Activated T-helper 1 cell treated with Interleukin-2 at 50 U/mL for 16 hours (primary cell): ENCODE data around the gene ANKRD45.
"Not testable (repeated sequence)": the region's sequence is repeated elsewhere in the genome, so short reads cannot be mapped to it uniquely, and the experiment has no call there.

Experiments used
- DNase-seq: peaks from one replicate; pipeline ENCODE4 v3.0.0-alpha.2; 2020; ENCODE audit warnings: low read depth

ANKRD45 gene

DNA sequence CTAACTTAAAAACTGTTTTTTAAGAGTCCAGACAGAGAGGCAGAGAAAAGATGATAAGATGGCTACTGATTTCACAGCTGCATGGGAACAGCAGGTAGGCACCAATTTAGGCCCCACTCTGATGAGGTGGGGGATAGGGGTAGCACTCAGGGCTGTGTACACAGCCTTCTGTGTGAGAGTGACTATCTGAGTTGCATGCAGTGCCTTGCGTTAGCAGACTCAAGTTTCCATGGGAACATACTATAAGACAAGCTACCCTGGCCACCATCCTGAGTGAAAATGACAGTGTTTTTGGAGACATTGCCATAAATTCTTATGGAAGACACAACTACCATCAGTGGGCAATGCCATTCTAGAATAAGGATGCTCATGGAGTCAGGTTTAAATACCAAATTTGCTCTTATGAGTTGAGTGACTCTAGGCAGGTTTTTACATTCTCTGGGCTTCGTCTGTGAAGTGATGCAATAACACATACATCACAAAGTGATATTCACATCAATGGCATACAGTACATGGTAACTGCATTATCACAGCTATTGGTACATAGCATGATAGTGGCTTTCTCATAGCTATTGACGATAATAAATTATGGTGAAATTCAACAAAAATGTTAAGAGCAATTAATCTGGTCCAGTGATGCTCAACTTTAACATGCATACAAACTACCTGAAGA, 97.3 kb downstream of the ANKRD45 start:
- no peak for DNase-seq

GRCh38 chr1:173570370-173571007, 99.2 kb downstream of the ANKRD45 start:
- no peak for DNase-seq

DNA sequence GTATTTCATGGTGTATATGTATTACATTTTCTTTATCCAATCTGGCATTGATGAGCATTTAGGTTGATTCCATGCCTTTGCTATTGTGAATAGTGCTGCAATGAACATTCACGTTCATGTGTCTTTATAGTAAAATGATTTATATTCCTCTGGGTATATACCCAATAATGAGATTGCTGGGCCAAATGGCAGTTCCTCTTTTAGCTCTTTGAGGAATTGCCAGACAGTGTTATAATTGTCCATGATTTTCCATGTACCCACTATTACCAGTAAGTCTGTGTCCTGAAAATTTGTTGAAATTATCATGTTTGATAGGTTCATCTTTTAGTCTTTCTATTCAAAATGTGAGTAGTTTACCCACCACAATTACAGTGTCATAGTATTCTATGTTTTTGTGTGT, 101.2 kb downstream of the ANKRD45 start:
- no peak for DNase-seq

GRCh38 chr1:173563846-173564245, 105.8 kb downstream of the ANKRD45 start:
- DNase-seq = not testable (repeated sequence)

DNA sequence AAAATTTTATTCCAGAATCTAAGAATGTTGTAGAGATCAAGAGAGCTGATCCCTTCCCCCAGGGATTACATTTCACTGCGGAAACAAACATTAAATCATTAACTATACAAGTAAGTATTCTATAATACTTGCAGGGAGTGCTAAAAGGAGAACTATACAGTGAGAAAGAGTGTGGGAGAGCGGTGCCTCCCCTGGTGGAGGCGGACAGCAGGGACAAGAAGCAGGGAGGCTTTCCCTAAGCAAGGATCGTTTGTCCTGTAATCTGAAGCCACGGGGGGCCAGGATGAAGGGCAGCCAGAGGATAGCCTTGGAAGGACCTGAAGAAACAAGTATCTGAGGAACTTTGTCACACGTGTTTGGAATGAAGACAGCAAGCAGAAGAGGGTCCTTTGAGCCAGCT, 106.8 kb downstream of the ANKRD45 start:
- DNase-seq = no peak

GRCh38 chr1:173561263-173561662, 108.4 kb downstream of the ANKRD45 start:
- DNase-seq = no peak

DNA sequence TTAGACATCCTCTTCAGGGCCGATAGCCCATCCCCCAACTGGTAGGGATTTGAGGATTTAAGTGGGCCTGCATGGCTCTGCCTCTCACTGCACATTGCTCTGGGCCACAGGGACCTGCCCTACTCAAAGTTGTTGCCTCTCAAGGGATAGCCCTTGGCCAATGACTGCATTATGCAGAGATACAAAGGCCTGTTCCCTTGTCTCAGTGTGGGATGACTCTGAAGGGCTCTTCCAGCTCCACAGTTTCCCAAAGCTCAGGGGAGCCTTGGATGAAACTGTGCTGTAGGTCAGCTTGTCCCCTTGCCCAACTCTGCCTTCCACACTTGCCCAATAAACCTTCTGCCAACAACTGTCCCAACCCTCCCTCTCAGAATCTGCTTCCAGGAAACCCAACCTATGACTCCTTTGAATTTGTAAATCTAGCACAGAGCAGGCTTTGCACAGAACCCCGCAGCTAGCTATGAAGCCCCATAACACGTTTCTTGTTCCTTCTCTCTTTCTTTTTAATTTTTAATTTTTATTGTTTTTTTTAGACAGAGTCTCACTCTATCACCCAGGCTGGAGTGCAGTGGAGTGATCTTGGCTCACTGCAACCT, 109.3 kb downstream of the ANKRD45 start:
- DNase-seq = no peak
